ENCODE data around the gene CDK5. TPM values are rescaled to one million over a fixed set of nuclear protein-coding genes. Genes with fewer than 3 reads are reported as not detected.

Gene CDK5
- total and polyA plus RNA-seq, 9 of the 15 experiments (the other 6 are each of a cell fraction or from before 2014, with no cell fraction given) = 3.2 to 38.0 (median 27.5) TPM

DNA sequence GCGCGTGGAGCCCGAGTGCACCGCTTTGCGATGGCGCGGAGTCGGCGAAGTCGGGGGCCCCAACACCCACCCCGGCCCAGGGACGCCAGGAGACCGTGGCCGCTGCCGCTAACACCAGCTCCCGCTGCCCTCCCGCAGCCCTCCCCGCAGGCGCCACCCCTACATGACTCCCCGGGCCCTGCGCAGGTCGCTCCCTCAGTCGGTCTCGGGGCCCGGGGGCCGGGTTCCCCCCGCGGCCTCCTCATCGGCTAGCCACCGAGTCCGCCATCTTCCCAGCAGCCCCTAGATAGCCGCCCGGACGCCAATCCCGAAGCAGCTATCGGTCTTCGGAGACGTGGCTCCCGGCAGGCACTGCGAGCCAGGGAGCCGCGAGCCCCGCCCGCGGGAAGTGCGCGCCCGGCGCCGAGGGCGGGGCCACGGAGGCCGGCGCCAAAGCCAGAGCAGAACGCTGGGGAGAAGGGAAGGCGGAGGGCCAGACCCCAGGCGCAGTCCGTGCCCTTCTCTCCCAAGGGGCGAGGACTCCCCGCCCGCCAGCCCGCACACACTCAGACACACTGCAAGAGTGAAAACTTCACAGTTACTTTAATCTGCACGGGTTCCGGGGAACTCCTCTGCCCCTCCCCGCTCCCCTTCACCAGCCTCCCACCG is 22.9 kb upstream of the CDK5 start, which contains the start of gene FASTK (continued):
- TF ChIP-seq TBL1XR1 (IDR thresholded peaks at IDR 0.05; ENCODE audit: low read length in 2 of 2) = peak; percentile 20 to 81; a peak in 3 of 4 replicates
- TF ChIP-seq FOXA3 (CRISPR knock-in tag; conservative IDR thresholded peaks at IDR 0.05 in 1 of 2, IDR thresholded peaks at IDR 0.05 in 1 of 2) = no peak
- 0 out of 2 replicates have a peak, but pooled peaks have one; percentile 67 for TF ChIP-seq SRSF1 (IDR thresholded peaks at IDR 0.05; ENCODE audit: low read depth, low read length)
- TF ChIP-seq SREBF1 (IDR thresholded peaks at IDR 0.05; ENCODE audit: borderline replicate concordance, low read depth, low read length) = no peak
- TF ChIP-seq SIN3B (IDR thresholded peaks at IDR 0.05; ENCODE audit: low read depth) = no peak
- no peak for TF ChIP-seq MAFK (IDR thresholded peaks at IDR 0.05; ENCODE audit: low read length)
- TF ChIP-seq THRA (IDR thresholded peaks at IDR 0.05) = no peak
- peak; percentile 92; the same call in 1 of the 2 replicates for TF ChIP-seq NFRKB (IDR thresholded peaks at IDR 0.05; ENCODE audit: low read depth)
- no peak for TF ChIP-seq CBFA2T3 (IDR thresholded peaks at IDR 0.05)
- TF ChIP-seq BCLAF1 (IDR thresholded peaks at IDR 0.05; ENCODE audit: borderline replicate concordance in 1 of 2, control insufficient read depth in 1 of 2, low read depth in 2 of 2, low read length in 1 of 2) = 0 out of 4 replicates have a peak, but pooled peaks of 1 of the 2 experiments have one; percentile 39
- TF ChIP-seq ILK (tag; IDR thresholded peaks at IDR 0.05; ENCODE audit: borderline replicate concordance, low read depth) = no peak
- TF ChIP-seq SAFB2 (IDR thresholded peaks at IDR 0.05; ENCODE audit: borderline replicate concordance, low read depth, low read length, severe bottlenecking) = no peak
- TF ChIP-seq HOMEZ (CRISPR knock-in tag; IDR thresholded peaks at IDR 0.05) = no peak
- TF ChIP-seq MNT (conservative IDR thresholded peaks at IDR 0.05) = no peak
- TF ChIP-seq ZNF830 (CRISPR knock-in tag; IDR thresholded peaks at IDR 0.05) = peak; percentile 92
- no peak for TF ChIP-seq POLR3A (IDR thresholded peaks at IDR 0.05; ENCODE audit: borderline replicate concordance, extremely low read depth, insufficient read depth, insufficient read length)
- TF ChIP-seq GTF2E2 (tag; IDR thresholded peaks at IDR 0.05) = peak; percentile 78
- peak; percentile 84 to 86 for TF ChIP-seq NRF1 (conservative IDR thresholded peaks at IDR 0.05 in 1 of 2, IDR thresholded peaks at IDR 0.05 in 1 of 2)
- TF ChIP-seq CHD1 (IDR thresholded peaks at IDR 0.05; ENCODE audit: low read length) = peak; percentile 13
- TF ChIP-seq JUNB (CRISPR knock-in tag; conservative IDR thresholded peaks at IDR 0.05) = no peak

Data from K562 (cell line).